ENCODE data around the gene HTD2. TPM values are rescaled to one million over a fixed set of nuclear protein-coding genes. Genes with fewer than 3 reads are reported as not detected.

Gene HTD2
- total and polyA plus RNA-seq, 9 donors, result 7.3 to 12.0 (median 9.2) TPM

DNA sequence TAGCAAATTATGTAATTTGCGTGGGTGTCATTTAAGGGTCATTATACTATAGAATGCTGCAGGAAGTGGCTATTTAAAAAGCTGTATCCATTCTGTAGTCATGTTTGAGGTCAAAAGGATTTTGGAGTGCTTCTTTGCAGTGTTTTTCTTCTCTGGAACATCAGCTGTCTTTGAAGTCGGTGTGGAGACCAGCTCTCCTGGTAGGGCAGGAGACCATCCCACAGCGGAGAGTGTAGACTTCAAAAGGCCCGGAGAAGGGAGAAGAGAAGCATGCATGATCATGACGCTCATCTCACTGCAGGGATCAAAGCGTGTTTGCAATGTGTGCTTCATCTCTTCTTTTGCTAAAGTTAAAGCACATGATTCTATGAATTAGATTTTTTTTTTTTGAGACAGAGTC lies 46.3 kb downstream of the HTD2 start:
- no peaks in the 10 kb centered on the region for H3K27me3 ChIP-seq
- no peak for TF ChIP-seq POLR2A (IDR thresholded peaks at IDR 0.05)
- no peak for TF ChIP-seq EP300 (IDR thresholded peaks at IDR 0.05)
- TF ChIP-seq, protein P1, sequence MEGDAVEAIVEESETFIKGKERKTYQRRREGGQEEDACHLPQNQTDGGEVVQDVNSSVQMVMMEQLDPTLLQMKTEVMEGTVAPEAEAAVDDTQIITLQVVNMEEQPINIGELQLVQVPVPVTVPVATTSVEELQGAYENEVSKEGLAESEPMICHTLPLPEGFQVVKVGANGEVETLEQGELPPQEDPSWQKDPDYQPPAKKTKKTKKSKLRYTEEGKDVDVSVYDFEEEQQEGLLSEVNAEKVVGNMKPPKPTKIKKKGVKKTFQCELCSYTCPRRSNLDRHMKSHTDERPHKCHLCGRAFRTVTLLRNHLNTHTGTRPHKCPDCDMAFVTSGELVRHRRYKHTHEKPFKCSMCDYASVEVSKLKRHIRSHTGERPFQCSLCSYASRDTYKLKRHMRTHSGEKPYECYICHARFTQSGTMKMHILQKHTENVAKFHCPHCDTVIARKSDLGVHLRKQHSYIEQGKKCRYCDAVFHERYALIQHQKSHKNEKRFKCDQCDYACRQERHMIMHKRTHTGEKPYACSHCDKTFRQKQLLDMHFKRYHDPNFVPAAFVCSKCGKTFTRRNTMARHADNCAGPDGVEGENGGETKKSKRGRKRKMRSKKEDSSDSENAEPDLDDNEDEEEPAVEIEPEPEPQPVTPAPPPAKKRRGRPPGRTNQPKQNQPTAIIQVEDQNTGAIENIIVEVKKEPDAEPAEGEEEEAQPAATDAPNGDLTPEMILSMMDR (IDR thresholded peaks at IDR 0.05), result no peak
- no peak for DNase-seq
- no peak overlapping the region for H3K27ac ChIP-seq
- H3K9me3 ChIP-seq, result no peaks in the 10 kb centered on the region
- WGBS, 3 donors, result 83 to 87% (median 85%) methylated on average over 6 of the region's 6 CpGs
- H3K36me3 ChIP-seq, result no peaks in the 10 kb centered on the region
- peaks cover 3% of the 10 kb centered on the region for H3K4me1 ChIP-seq (ENCODE audit: insufficient read depth)
- no peak overlapping the region for H3K4me3 ChIP-seq
- intact Hi-C loops (cut with DNase I), result no loop called here

DNA sequence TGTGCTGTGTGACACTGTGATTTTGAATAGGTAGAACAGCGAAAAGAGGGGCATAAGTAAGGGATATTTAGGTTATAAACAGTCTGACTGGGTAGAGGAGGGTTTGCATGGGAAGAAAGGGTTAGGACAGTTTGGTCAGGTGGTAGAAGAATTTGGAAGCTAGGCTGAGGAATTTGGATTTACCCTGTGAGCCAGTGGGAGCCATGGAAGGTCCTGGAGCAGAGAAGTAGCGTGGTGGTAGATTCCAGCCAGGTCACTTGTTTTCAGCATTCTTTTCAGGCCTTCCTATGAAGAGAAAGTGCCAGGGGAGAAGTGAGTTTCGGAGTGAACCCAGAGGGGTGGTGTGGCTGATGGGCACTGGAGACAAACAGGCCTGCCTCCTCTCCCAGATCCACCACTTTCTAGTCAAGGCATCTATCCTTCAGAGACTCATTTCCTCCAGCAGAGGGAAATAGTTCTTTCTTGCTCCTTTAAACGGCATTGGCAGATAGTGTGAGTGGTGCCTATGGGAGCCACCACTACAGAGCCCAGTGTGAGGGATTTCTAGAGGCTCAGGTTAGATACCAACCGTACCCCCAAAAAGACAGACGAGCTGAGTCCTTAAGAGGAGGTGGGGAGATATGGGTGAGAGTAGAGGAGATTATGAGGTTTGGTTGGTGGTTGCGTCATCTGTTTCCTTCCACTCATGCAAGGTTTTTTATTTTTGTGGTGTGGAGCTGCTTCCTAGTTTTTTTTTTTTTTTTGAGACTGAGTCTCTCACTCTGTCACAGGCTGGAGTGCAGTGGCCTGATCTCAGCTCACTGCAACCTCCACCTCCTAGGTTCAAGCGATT lies 47.6 kb downstream of the HTD2 start:
- DNase-seq, result no peak
- H3K36me3 ChIP-seq, result no peaks in the 10 kb centered on the region
- H3K4me1 ChIP-seq (ENCODE audit: insufficient read depth), result no peaks in the 10 kb centered on the region
- no peaks in the 10 kb centered on the region for H3K9me3 ChIP-seq
- TF ChIP-seq EP300 (IDR thresholded peaks at IDR 0.05) (no peak), POLR2A (IDR thresholded peaks at IDR 0.05) (no peak)
- TF ChIP-seq, protein P1 (IDR thresholded peaks at IDR 0.05), result no peak
- H3K27me3 ChIP-seq, result no peaks in the 10 kb centered on the region
- WGBS, 3 donors, result 88 to 93% (median 89%) methylated on average over 8 of the region's 8 CpGs
- no peak overlapping the region for H3K4me3 ChIP-seq
- H3K27ac ChIP-seq, result no peak overlapping the region
- intact Hi-C loops (cut with DNase I), result no loop called here

DNA sequence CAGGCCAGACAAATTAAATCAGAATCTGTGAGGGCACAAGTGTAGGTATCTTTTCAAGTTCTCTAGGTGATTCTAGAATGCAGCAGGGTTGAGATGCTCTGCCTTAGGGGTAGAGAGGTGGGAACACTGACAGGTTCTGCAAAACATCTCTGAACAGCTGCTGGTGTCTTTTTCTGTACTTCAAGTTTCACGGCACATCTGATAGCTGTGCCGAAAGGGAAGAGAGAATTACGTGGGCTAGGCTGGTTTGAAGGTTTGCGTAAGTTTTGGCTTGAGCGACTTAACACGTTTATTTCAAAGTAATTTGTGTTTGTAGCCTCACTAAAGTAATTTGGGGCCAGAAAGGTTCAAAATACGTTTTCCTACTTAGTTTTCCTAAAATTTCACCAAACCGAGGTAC lies 48.9 kb downstream of the HTD2 start:
- Histone ChIP-seq H3K27me3 (no peaks in the 10 kb centered on the region), H3K36me3 (no peaks in the 10 kb centered on the region), H3K27ac (no peak overlapping the region), H3K4me1 (ENCODE audit: insufficient read depth) (no peaks in the 10 kb centered on the region), H3K4me3 (no peak overlapping the region), H3K9me3 (no peaks in the 10 kb centered on the region)
- intact Hi-C loops (cut with DNase I), result no loop called here
- no peak for DNase-seq
- 88 to 94% (median 90%) methylated on average over 8 of the region's 8 CpGs for WGBS, 3 donors
- TF ChIP-seq POLR2A (IDR thresholded peaks at IDR 0.05), result no peak
- TF ChIP-seq EP300 (IDR thresholded peaks at IDR 0.05), result no peak
- TF ChIP-seq, protein P1 (IDR thresholded peaks at IDR 0.05), result no peak

DNA sequence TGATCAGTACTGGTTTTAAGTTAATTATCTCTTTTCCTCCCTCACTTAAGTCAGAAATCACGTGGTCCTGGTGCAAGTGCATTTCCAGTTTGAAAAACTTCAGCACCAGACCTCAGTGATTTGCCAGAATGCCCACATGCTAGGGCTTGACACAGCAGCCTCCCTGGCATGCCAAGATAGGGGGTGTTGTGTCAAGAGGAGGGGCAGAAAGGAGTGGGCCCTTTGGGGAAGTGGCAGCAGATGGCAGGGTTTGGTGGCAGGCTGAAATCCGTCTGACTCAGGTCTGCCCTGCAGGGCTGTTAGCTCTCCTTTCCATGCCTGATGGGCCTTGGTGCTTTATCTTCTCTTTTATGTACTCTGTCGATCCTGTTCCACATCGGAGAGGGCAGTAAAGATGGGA lies 49.7 kb downstream of the HTD2 start:
- H3K36me3 ChIP-seq, result no peaks in the 10 kb centered on the region
- H3K27ac ChIP-seq, result no peak overlapping the region
- intact Hi-C loops (cut with DNase I), result no loop called here
- no peak for DNase-seq
- no peaks in the 10 kb centered on the region for H3K4me1 ChIP-seq (ENCODE audit: insufficient read depth)
- H3K9me3 ChIP-seq, result no peaks in the 10 kb centered on the region
- H3K27me3 ChIP-seq, result no peaks in the 10 kb centered on the region
- TF ChIP-seq EP300 (IDR thresholded peaks at IDR 0.05), result no peak
- TF ChIP-seq POLR2A (IDR thresholded peaks at IDR 0.05), result no peak
- TF ChIP-seq, protein P1 (IDR thresholded peaks at IDR 0.05), result no peak
- H3K4me3 ChIP-seq, result no peak overlapping the region
- WGBS, 3 donors, result 42 to 59% (median 48%) methylated on average over 4 of the region's 4 CpGs
